Activated CD4-positive, alpha-beta T cell treated with anti-CD3 and anti-CD28 coated beads, Interleukin-2, Interleukin-4, amounts not matched to agents 100 ng/mL and 50 ng/mL, durations not matched to agents 16 hours and 8 hours (primary cell): ENCODE data around the gene DUSP7.

Experiments used
- DNase-seq: peaks from one replicate; pipeline ENCODE4 v3.0.0-alpha.2; 2020; ENCODE audit warnings: low spot score

Gene DUSP7

DNA sequence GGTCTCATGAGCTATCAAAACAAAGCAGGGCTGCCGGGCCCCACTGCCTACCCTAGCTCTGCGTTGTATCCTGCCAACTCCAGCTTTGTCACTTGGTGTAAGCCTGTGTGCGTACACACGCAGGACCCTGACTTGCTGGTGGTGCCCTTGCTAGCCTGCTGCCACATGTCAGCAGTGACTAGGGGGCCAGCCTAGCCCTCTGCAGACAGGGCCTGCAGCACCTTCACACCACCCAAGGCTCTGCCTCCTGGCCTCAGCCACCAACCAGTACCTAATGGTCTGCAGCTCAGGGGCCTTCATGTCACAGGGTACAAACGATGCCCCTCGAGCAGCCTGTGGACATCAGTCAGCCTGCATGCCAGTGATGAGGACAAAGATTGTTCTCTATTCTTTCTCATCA lies 30.1 kb upstream of the DUSP7 start:
- DNase-seq: no peak

DNA sequence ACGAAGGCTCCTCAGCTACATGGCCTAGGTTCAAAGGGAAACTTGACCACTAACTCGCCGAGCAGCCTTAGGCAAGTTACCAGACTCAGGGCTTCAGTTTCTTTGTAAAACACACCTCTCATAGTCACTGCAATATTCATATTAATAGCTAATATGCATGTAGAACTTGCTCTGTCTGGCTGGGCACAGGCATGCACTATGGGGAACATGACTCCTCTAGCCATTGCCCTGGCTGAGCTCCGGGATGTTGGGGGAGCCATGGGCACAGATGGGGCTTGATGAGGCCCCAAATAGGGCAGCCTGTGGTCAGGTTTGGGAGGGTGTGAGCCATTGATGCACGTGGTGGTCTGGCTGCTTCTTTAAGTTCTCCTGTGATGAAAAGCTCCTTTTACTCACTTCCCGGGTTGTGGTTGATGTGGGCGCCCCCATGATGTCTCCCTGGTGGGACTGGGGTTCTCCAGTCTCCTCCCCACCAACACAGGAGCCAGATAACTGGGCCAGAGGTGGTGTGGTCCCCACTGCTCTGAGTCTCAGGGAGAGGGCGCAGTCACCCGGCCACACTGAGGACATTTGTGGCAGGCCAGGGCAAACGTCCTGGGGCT lies 29.4 kb upstream of the DUSP7 start:
- no peak for DNase-seq

DNA sequence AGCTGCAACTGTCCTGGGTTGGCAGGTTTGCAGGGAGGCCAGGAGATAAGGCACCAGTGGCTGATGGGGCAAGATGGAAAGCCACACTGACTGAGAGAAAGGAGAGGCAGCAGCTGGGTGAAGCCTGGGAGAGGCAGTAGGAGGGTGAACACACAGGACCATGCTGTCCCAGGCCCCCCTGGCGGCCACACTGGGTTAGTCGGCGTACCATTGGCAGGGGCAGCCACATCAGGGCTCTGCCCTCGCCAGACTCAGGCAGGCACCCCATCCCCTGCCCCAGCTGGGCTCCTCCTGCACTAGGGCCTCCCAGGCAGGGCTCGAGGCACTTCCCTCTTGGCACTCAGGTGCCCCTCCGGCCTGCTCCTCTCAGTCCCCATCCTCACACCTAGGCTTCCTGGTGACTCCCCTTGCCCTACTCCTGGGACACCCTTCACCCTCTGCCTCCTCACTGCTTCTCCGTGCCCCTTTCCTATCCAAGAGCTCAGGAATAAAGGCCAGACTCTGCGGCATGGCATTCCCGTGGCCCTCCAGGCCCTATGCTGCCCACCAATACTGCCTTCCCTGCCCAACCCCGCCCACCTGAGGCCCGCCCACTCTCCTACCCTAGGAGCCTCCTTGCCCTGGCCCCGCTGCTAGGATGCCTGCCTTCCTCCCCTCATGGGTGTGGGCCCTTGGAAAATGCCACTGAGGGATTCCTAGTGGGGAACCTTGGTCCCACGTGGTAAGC lies 28.7 kb upstream of the DUSP7 start:
- no peak for DNase-seq

DNA sequence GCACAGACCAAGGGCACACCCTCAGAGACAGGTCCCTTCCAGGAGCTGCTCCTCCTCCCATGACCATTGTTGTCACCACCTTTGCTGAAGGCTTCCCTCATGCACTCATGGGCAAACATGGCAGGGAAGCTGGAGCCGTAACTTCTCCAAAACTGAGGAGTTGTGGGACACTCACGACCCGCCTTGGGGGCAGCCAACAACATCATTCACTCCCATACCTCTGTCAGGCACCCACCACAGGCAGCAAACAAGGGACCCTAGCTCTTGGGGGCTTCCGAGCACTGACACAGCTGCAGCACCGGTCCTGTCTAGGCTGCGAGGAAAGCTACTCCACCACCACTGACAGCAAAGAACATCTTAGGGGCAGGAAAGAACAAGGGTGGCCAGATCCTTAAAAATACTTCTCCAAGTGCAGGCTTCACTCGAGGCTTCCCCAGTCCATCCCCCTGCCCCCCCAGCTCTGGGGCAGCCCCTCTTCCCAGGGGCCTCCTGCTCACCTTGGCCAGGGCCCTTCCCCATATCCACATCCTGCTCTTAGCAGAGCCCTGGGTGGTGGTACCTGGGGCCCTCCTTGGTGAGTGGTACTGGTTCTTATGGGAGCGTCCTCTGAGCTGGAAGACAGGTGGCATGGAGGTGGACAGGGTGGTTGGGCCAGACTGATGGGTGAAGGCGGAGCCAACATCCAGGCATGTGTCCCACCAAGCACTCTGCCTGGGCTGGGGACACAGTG lies 28.0 kb upstream of the DUSP7 start:
- no peak for DNase-seq

DNA sequence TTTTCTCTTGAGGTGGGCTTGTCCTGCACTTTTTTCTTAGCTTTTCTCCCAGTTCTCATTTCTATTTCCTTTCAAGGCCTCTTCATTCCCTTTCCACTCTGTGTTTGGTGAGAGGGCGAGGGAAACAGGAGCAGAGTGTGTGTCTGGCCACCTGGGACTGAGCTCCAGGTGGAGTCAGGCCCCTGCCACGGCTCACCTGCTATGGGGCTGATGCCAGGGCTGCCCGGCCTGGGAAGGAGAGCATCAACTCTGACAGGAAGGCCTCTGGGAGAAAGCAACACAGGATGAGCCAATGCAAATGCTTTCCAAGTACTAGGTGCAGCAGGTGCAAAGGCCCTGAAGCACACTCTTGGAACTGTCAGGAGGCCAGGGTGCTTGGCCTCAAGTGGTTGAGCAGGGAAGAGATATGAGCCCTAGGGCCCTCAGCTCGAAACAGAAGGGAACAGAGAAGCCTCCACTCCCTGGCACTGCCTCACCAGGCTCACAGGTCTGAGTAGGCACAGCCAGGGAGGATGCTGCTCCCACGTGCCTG lies 27.3 kb upstream of the DUSP7 start:
- no peak for DNase-seq

DNA sequence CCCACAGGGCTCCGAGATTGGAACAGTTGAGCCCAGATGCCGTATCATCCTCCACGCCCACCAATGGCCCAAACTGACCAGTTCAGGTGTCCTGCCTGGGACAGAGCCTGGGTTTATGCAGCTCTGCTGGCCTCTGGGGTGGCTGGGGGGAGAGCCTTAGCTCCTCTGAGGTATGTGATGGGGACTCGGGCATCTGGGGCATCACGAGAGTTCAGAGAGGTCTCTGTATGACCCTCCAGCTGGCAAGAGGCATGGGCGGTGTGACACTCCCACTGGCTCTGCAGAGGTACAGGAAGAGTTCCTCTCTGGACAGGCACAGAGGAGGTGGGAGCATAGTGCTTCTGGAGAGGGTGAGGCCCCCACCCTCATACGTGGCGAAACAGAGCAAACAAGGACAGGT lies 26.6 kb upstream of the DUSP7 start:
- no peak for DNase-seq

DNA sequence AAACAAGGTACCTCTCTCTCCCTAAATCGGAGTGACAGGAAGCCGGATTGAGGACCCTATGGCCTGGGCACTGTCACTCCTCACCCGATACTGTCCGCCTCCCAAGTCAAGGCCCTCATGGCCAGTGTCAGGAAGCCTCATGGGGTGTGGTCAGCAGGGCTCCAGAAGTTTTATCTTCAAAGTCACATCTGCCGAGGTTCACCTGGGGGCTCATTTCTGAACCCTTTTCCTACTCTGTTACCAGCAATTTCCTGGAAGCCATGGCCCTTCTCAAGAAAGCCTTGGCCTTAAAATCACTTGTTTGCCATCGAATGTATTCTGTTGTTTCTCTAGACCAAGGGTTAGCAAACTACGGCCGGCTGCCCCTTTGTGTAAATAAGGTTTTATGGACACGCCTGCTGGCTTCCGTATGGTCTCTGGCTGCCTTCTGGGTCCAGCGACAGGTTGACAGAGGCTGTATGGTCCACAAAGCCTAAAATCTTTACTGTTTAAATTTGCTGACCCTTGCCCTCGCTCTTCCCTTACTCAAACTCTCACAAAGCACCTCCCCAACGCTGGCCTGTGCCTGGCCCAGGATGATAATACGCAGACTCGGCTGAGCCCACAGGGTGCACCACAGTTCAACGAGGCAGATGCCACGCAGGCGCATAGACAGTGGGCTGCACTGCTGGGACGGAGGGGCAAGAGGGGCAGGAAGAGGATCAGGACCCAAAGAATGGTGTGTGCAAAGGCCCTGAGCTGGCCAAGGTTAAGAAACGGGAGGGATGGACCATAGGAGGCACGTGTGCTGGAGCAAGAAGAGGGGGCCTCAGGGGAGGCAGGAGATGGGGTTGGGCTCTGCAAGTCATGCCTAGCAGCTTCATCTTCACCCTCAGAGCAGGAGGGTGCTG lies 24.7 kb upstream of the DUSP7 start:
- DNase-seq: no peak

DNA sequence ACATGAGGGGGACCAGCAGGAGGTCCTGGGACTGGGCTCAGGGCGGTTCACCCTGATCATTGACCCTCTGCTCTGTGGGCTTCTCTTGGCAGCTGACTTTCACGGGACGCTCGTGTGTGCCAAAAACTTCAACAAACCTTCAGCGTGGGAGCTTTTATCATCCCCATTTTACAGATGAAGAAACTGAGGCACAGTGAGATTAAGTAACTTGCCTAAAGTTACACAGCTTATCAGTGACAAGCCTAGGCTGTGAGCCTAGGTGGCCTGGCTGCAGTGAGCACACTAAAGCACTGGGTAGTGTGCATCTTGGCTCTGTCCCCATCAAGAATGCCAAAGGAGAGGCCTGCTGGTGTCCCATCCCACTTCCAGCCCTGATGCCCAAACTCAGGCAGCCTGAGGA lies 23.6 kb upstream of the DUSP7 start:
- DNase-seq: no peak

DNA sequence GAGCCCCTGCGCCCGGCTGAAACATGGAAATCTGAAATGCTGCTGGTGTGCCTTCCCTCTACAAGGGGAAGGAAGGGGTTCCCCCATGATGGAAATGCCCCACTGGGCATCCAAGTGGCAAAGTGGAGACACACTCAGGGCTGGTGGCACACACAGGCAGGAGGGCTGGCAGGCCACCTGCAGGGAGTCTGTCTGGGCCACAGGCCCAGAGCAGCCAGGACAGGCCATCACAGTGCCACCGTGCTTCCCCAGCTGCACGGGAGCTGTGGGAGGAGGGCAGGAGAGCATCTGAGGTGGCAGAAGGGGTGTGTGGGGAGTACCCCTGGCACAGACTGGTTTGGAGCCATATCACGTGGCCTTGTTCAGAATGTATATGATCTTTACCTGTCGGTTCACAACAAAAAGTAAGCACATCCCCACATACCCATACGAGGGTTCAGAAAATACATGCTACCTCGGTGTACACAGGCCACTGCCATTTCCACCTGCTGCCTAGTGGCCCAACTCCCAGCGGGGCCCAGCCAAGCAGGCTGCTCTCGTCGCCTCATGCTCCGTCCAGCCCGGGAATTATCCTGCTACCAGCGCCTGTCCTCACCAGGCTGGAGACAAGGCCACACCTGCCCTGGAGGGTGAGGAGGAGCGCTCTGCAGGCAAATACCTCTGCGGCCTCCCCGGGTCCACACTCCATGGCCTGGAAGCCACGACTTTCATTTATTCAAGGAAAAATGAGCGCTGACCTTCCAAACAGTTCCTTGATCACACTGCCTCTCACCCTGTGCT lies 22.6 kb upstream of the DUSP7 start:
- DNase-seq: no peak

DNA sequence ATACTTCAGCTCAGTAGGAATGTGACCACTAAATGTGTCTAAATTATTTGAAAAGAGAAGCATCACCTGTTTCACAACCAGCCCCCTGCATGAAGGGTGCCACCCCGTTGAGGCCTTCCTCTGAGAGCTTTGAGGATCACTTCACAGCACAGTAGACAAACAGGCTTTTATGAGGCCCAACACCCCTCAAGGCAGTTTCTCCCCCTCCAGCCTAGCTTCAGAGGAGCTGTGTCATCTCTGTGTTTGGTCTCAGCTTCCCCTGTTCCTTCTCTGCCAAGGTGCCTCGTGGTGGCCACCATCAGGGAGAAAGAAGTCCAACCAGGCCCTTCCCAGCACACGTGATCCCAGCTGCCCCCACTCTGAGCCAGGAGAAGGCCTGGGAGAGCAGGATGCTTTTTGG lies 21.6 kb upstream of the DUSP7 start:
- no peak for DNase-seq

DNA sequence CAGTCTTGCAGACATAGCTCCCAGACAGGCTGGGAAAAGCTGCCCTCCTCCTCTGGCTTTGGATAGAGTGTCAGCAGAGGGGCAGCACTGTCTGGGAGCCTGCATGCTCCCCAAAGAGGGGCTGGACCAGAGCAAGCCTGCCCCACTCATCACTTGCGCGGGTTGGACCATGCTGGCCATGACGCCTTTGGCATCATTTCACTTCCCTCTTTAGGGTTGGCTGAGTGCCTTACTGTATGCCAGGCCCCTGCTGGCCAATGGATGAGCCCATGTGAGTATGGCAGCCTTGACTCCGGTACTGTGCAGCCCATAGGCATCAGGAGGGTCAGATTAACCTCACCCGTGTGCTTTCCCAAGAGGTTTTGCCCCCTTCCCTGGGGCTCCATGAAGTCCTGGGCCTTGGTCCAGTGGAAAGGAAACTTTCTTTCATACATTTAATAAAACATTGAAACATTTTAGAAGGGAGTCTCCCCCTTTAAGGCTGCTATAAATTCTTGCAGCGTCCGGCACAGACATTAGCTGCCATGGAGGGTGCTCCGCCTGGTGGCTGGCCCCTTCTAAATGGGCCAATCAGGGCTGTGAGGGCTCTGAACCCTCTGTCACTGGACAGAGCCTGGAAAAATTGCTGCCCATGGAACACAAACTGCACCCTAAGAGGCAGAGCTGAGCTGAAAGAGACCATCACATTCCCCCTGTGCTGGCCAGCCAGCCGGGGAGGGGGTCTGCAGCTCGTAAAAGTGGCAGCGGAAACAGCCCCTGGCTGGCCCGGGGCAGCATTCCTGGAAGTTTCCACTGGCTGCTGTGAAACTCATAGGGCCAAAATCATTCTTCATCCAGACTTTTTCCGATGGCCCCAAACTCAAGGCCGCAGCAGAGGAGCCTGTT lies 20.8 kb upstream of the DUSP7 start:
- DNase-seq: no peak

DNA sequence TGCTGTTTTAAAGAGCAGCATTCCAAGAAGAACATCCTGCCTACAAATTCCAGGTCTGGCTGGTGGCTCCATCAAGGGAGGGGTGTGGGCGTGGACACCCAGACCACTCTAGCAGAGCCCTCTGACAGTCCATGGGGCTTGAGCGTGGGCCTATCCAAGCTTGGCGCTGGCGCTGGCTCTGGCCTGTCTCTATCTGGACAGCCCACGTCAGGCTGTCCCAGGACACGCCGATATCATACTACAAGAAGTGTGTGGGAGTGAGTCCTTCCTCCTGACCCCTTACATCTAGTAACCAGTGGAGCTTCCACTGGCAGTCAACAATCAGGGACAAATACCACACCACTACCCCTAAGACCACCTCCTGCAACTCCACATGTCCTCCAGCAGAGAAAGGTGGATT lies 17.1 kb upstream of the DUSP7 start:
- DNase-seq: no peak

DNA sequence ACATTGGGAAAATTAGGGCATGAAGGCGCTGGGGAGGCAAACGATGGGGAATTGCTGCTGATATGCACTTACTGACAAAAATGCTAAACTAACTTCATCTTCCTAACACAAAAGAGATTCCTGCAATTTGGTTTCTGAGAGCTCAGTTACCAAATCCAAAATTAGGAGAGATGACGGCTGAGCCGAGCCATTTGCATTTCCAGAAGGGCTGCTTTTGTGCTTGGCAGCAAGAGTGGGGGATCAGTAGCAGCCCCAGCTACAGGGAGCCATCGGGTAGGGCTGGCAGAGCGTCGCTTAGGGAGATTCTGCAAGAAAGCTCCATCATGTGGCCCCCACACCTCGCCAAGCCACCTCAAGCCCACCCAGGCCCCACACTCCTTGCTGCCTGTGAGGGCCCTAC lies 16.1 kb upstream of the DUSP7 start:
- DNase-seq: no peak

DNA sequence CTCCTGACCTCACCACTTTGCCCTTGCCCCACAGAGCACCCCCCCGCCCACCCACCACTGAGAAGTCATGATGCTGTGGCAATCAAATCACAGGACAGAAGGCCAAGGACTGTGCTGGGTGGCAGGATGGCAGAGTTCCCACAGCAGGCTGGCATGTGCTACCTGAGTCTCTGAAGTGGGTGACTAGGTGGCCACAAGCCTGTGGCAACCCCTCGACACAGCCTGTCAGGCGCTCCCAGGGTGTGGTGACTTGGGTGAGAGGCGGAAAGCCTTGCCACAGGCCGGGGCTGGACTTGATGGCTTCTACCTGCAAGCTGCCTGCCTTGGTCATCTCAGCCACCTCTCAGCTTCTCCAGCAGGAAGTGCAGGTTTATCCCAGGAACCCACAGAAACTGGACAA lies 15.6 kb upstream of the DUSP7 start:
- DNase-seq: no peak

DNA sequence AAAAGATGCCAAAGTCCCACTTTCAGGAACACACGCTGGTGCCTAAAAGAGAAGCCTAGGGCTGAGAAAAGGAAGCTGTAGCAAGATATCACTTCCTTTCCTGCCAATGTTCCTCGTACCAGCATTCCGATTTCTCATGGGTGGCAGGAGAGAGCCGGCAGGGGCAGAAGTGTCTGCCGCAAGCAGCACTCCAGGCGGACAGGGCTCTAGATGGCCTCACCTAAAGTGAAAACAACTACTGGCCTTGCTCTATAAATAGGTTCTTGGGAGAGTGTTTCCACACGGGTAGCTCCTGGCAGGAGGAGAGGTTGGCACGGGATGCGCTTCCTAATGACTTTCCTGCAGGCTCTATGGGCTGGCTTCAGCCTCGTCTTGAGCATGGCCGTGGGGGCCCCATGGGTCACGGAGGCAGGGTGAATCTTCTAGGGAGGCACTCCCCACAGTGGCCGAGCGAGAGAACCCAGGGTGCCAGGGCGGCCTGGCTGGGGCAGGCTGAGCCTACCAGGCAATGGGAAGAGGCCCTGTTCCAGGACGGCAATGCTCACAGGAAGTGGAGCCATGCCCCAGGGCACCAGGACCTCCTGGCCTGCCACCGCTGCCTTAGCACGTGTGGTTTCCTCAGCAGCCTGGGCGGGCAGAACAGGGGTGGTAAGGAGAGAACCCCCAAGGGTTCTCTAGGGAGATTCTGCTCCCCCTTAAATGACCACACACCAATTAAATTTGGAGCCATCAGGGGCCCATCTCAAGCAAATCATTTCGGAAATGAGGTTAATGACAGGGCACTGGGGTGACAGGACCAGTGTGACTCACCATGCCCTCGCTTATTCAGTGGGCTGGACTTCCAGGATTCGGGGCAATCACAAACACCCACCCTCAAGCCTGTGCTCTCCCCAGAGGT lies 14.6 kb upstream of the DUSP7 start:
- DNase-seq: no peak

DNA sequence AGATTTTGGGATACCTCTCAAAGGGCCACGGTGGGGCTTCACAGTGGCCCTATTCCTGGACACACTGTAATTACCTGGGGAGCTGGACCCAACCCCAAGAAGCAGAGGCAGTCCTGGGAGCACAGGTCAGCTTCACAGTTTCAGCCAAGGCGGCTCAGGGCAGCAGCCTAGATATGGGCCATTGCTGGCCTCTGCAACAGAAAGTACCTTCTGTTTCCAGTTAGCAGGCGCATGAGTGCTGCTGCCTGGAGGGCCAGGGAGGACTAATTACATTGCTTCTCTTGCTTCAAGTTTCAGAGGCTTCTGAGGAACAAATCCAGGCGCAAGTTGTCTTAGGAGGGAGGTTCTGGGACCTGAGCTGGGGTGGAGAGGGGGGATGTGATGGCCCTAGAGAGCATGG lies 13.5 kb upstream of the DUSP7 start:
- no peak for DNase-seq

DNA sequence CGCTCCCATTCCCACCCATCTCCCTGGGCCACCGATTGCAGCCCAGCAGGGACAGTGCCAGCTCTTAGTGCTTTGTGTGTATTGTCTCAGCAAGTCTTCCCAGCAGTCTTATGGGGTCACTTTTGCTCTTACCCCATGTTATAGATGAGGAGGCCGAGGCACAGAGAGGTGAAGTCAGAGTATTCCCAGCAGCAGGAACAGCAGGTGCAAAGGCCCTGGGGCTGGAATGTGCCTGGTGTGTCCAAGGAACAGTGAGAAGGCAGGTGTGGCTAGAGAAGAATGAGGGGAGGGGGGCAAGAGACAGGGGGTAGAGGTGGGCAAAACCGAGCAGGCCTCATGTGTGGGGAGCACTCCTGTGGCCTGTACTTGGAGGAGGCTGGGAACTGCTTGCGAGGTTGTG lies 12.8 kb upstream of the DUSP7 start:
- DNase-seq: no peak

DNA sequence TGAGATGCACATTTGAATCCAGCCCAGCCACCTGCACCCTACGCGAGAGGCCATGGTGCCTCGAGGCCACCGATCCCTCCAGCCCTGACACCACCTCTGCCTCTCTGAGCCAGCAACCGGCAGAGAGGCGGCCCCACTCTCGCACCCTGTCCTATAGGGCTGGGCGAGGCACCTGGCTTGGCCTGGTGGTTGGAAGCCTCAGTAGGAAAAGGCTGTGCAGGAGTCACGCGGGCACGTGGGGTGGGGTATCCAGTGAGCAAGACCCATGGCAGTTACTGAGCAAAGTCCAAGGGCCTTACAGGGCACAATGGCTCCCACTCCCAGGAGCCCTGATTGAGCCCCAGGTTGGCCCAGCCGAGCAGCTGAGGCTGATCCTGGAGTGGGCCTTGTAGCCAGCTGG lies 12.4 kb upstream of the DUSP7 start:
- no peak for DNase-seq

DNA sequence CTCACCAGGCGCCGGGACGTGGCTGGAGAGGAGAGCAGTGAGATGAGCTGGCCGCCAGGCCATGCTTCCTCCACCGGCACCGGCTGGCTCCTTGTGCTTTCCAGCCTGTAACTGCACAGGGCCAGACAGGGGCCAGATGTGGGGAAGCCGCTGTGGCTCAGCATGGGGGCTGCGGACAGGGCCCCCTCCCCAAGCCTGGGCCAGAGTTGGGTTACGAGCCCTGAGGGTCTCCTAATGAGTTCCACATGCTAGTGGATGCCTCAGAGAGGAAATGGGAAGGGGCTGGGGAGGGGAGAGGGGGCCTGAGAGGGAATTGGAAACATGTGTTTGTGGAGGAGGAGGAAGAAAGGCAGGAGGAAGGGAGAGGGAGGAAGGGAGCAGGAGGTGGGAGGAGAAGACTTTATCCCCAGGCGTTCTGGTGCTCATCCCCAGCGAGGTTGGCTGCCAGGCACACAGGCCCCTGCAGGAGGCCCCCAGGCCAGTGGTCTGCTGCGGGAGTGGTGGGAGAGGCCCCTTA lies 11.7 kb upstream of the DUSP7 start:
- no peak for DNase-seq
